GM18870 (cell line): Measurements from ENCODE around the gene FXYD6.
"Not testable (repeated sequence)": the region's sequence is repeated elsewhere in the genome, so short reads cannot be mapped to it uniquely, and the experiment has no call there.

Experiments used
- ATAC-seq: cut with Tn5 transposase; IDR thresholded peaks from one replicate; pipeline ENCODE4 v1.9.1; 2021; ENCODE audit warnings: moderate library complexity; ENCODE audit not compliant: unreplicated experiment

The FXYD6 gene

DNA sequence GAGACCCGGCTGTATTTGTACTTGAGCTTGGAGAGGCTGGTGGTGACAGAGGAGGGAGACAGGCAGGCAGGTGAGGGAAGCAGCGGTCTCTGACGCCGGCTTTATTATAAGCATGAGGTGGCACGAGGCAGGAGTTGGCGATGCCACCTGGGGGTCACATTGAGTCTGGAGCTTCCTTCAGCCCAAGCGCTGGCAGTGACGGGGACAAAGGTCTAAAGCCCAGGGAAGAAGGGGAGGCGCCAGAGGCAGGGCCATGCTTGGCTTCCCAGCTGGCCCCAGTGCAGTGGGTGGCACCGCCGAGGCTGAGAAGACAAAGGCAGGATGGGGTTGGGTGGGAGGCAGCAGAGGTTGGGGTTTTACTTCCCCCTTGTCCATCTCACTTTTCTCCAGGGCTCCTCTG is 56.4 kb downstream of the FXYD6 start:
- no peak for ATAC-seq

- no peak for ATAC-seq
Measured at GRCh38 chr11:117819096-117820040, 57.1 kb downstream of the FXYD6 start.

GRCh38 chr11:117818041-117818873 is 58.2 kb downstream of the FXYD6 start:
- no peak for ATAC-seq

DNA sequence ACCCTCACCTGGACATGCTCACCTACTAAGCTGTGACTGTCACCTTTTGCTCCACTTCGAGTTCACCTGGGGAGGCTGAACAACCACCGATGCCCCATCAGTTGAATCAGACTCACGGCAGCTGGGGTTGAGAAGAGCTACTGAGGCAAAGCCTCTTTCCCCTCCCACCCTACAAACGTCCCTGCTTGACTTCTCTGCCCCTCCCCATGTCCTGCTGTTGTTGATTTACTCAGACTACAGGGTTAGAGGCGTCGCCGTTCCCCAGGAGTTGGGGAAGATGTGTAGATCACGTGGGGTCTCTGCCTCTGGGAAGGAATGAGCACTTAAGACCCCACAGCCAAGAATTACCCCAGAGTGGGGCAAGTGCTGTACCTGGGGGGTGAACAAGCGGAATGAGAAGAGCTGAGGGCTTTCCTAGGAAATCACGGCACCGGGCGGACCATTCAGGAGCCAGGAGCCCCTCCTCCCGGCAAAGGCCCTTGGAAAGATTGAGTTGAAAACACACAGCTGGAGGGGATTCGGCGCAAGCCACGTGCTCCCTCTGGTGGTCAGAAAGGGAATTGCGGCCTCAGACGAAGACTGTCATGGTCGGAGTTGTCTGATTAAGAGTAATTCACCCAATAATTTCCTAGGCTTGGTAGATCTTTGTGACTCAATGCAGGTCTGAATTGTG is 59.0 kb downstream of the FXYD6 start:
- no peak for ATAC-seq

- no peak for ATAC-seq
Measured at GRCh38 chr11:117816846-117817367, 59.6 kb downstream of the FXYD6 start.

DNA sequence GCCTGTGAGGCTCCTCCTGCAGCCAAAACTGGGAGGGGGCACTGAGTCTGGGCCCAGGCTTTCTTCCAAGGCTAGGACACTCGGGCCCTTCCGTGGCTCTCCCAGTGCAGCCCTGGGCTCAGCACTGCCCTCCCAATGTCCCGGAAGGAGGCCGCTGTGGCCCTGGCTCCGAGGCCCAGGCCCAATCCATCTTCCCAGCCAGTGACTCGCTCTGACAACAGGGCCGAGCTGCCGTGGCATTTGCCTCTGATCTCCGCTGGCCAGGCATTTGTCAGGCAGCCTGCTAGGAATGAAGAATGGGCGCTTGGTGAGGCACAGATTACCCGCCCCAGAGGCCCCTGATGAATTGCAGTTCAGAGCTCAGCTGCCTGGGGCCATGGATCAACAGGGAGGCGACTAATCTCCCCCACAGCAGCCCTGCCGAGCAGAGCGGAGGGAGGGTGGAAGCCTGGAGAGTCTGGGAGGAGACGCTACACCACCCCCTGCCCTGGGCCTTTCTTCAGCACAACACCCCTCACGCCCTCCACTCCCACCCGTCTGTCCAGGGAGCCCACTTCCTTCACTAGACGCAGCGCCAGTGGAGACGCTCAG is 60.2 kb downstream of the FXYD6 start:
- no peak for ATAC-seq

- ATAC-seq: peak; percentile 72
Measured at GRCh38 chr11:117815262-117815803, 61.1 kb downstream of the FXYD6 start.

- no peak for ATAC-seq
Measured at GRCh38 chr11:117814766-117815261, 61.6 kb downstream of the FXYD6 start.

DNA sequence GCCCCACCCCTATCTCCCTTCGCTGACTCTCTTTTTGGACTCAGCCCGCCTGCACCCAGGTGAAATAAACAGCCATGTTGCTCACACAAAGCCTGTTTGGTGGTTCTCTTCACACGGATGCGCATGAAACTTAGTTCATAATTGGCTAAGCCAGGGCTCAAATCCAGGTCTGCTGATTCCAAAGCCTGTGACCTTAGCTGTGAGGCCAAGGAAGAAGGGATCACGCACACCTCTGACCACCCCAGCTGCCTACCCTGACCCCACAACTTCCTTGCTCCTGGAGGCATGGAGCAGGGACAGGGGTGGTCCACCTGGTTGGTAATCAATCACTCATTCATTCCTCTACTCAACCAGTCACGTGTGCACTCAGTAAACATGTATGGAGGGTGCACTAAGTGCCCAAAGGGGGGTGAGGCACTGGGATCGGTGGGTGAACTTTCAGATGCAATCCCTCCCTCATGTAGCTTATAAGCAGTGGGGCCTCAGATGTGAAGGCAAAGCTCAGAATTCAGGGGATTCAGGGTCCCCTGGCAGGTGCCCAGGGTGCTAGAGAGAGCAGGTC is 62.2 kb downstream of the FXYD6 start:
- no peak for ATAC-seq

- ATAC-seq: not testable (repeated sequence)
Measured at GRCh38 chr11:117810056-117810451, 66.4 kb downstream of the FXYD6 start.

DNA sequence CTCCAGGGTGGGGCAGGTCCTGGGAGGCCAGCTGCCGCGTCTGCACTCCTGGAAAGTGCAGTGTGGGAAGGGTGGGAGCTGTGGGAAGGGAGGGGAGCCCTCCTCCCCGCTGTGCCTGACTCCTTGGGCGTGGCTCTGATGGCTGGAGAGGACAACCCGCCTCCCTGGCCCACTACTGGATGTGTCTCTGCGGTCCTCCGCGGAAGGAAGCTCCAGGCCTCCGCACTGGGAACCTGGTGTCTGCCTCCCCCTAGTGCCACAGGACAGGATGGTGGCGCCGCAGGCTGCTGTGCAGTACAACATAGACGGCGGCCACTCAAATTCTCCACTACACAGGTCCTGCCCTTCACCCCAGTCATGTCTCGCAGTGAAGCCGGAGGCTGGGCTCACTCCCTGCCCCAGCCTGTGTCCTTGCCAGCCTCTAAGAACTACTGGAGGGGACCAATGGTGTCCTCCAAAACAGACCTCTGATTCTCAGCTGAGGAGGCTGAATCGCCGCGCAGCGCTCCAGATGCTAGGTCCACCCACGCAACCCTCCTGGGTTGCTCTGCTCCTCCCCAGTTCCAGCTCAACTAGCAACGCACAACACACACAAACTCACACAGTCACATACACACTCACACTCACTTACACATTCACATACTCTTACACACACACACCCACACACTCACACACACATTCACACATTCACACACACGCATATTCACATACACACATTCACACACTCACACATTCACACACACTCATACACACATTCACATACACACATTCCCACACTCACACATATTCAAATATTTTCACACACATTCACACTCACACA is 67.0 kb downstream of the FXYD6 start:
- ATAC-seq: no peak

- no peak for ATAC-seq
Measured at GRCh38 chr11:117808784-117809183, 67.7 kb downstream of the FXYD6 start.

- no peak for ATAC-seq
Measured at GRCh38 chr11:117807482-117808327, 68.8 kb downstream of the FXYD6 start.

DNA sequence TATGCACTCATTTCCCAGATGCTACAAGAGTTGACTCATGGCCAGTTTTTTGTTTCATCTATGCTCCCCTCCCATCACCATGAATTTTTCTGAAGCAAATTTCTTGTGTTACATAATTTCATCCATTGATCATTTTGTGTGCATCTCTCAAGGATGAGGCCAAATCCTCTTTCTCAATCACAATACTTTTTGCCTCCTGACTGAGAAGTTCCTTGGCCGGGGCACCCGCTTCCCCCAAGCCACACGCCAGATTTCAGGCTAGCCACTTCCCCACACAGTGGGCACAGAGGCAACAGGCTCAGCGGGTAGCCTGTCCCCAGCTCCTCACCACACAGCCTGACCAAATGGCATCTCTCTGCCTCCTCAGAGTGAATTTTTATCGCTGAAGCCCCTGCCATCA is 69.6 kb downstream of the FXYD6 start:
- no peak for ATAC-seq

- no peak for ATAC-seq
Measured at GRCh38 chr11:117805045-117805444, 71.4 kb downstream of the FXYD6 start.

- ATAC-seq: no peak
Measured at GRCh38 chr11:117803896-117804295, 72.6 kb downstream of the FXYD6 start.

GRCh38 chr11:117799634-117800033 is 76.8 kb downstream of the FXYD6 start:
- ATAC-seq: no peak

GRCh38 chr11:117796872-117797529 is 79.5 kb downstream of the FXYD6 start, which contains the start of gene DSCAML1:
Gene DSCAML1, minus strand, starts transcription at chr11:117797216. Its CDS starts 137 bp downstream, at chr11:117797079.
- no peak for ATAC-seq
